Smooth muscle cell (in vitro differentiated cells): ENCODE data around the gene RPS3. TPM values are rescaled to one million over a fixed set of nuclear protein-coding genes. Genes with fewer than 3 reads are reported as not detected.

Source experiments
- DNase-seq: peaks from one replicate; lab custom pipeline; 2025; ENCODE audit not compliant: unreplicated experiment; lab: John Stamatoyannopoulos, UW
- H2AFZ ChIP-seq: fragments of 200-600 bp; sonication (generic); 2 replicates; pipeline ENCODE4 v1.6.0; 2016; ENCODE audit warnings: antibody characterized with exemption, low read depth, mild to moderate bottlenecking
- H3F3A ChIP-seq: fragments of 200-600 bp; sonication (generic); 2 replicates; pipeline ENCODE4 v1.6.0; 2017; ENCODE audit warnings: antibody characterized with exemption, low read depth
- H3K27ac ChIP-seq: fragments of 200-600 bp; sonication (generic); 2 replicates; pipeline ENCODE4 v1.5.1; 2016; ENCODE audit warnings: low read depth, mild to moderate bottlenecking
- H3K27me3 ChIP-seq: fragments of 200-600 bp; sonication (generic); 2 replicates; pipeline ENCODE4 v1.6.1; 2016; ENCODE audit warnings: low read depth, mild to moderate bottlenecking
- H3K36me3 ChIP-seq: fragments of 200-600 bp; sonication (generic); 2 replicates; pipeline ENCODE4 v1.5.1; 2016; ENCODE audit warnings: low read depth
- H3K4me1 ChIP-seq: fragments of 200-600 bp; sonication (generic); 2 replicates; pipeline ENCODE4 v1.5.1; 2016; ENCODE audit warnings: low read depth
- H3K4me2 ChIP-seq: fragments of 200-600 bp; sonication (generic); 2 replicates; pipeline ENCODE4 v1.6.0; 2016; ENCODE audit warnings: mild to moderate bottlenecking
- H3K4me3 ChIP-seq: fragments of 200-600 bp; sonication (generic); 2 replicates; pipeline ENCODE4 v1.5.1; 2016; ENCODE audit warnings: mild to moderate bottlenecking
- H3K79me2 ChIP-seq: fragments of 200-600 bp; sonication (generic); 2 replicates; pipeline ENCODE4 v1.6.0; 2016; ENCODE audit warnings: low read depth, mild to moderate bottlenecking
- H3K9ac ChIP-seq: fragments of 200-600 bp; sonication (generic); 2 replicates; pipeline ENCODE4 v1.6.0; 2016; ENCODE audit warnings: low read depth
- H3K9me3 ChIP-seq: fragments of 200-600 bp; sonication (generic); replicated peaks from 2 replicates; pipeline ENCODE4 v1.5.1; 2016; ENCODE audit warnings: low read depth
- H4K20me1 ChIP-seq: fragments of 200-600 bp; sonication (generic); 2 replicates; pipeline ENCODE4 v1.6.0; 2016; ENCODE audit warnings: low read depth
- CTCF ChIP-seq: fragments of 200-600 bp; sonication (generic); IDR thresholded peaks from 2 replicates; pipeline ENCODE4 v1.5.1; 2017; ENCODE audit warnings: borderline replicate concordance, mild to moderate bottlenecking, antibody characterized with exemption; ENCODE audit not compliant: insufficient read depth, poor library complexity, severe bottlenecking
- WGBS: methylation state at CpG from one replicate; pipeline ENCODE4 v1.1.7; 2016; ENCODE audit warnings: low lambda C conversion rate; 5-methylcytosine and 5-hydroxymethylcytosine counted together
- polyA plus RNA-seq: library from polyadenylated mRNA; unstranded; fragments of >200 nt; fragmentation: Nextera tagmentation; extraction: Ambion mirVana; gene quantifications from 2 replicates; pipeline ENCODE4 v1.2.1, GENCODE V29; 2016
- total RNA-seq: library from RNA; depleted of rRNA; stranded (reverse); fragments of >200 nt; gene quantifications from 2 replicates; pipeline ENCODE4 v1.2.3, GENCODE V29; 2014

The RPS3 gene
- total and polyA plus RNA-seq, 2 experiments from 2014 or later: 794 to 989 TPM

DNA sequence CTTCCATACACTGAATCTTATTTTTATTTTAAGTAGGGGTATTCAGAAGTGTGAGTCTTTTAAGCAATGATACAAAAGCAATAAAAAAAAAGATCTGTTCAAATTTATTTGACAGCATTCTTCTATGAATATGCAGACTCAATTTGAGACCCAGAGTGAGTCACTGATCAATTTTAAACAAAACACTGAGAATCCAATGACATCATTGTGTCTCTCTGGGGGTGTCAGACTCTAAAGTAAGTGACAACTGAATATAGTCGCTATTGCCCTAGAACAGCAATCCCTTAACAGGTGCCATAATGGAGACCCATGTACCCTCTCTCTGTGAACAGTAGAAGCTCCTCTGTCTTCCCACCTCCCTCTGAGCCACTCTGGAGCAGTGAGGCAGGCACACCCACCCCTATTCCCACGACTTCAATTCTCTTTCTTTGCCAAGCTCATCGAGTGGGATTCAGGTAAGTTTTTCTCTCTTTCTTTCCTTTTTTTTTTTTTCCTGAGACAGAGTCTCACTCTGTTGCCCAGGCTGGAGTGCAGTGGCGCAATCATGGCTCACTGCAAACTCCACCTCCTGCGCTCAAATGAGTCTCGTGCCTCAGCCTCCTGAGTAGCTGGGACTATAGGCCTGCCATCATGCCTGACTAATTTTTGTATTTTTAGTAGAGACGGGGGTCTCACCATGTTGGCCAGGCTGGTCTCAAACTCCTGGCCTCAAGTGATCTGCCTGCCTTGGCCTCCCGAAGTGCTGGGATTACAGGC, 5.1 kb upstream of the RPS3 start:
- 58% methylated on average over 8 of the region's 8 CpGs for WGBS
- Histone ChIP-seq H3K9me3 (no peaks in the 10 kb centered on the region), H3K4me2 (no peak overlapping the region), H3K36me3 (no peaks in the 10 kb centered on the region), H3K27ac (no peak overlapping the region), H3K27me3 (no peaks in the 10 kb centered on the region), H3K4me1 (no peaks in the 10 kb centered on the region), H3F3A (no peaks in the 10 kb centered on the region), H2AFZ (no peak overlapping the region), H4K20me1 (no peaks in the 10 kb centered on the region), H3K9ac (no peak overlapping the region), H3K4me3 (no peak overlapping the region), H3K79me2 (no peaks in the 10 kb centered on the region)
- no peak for DNase-seq
- no peak for TF ChIP-seq CTCF

- H3F3A ChIP-seq: peaks cover 16% of the 10 kb centered on the region
- no peak overlapping the region for H3K27ac ChIP-seq
- DNase-seq: no peak
- no peak for TF ChIP-seq CTCF
- H4K20me1 ChIP-seq: peaks cover 44% of the 10 kb centered on the region
- no peak overlapping the region for H3K4me2 ChIP-seq
- H3K4me3 ChIP-seq: no peak overlapping the region
- H3K79me2 ChIP-seq: peaks cover 46% of the 10 kb centered on the region
- H2AFZ ChIP-seq: peak overlapping the region; percentile 89
- H3K4me1 ChIP-seq: peaks cover 15% of the 10 kb centered on the region
- H3K27me3 ChIP-seq: no peaks in the 10 kb centered on the region
- no peaks in the 10 kb centered on the region for H3K36me3 ChIP-seq
- no peak overlapping the region for H3K9ac ChIP-seq
- H3K9me3 ChIP-seq: no peaks in the 10 kb centered on the region
- WGBS: 76% methylated on average over 8 of the region's 8 CpGs
These were observed 412 bp upstream of the RPS3 start for GRCh38 chr11:75398906-75399305.

- no peaks in the 10 kb centered on the region for H3K27me3 ChIP-seq
- peak overlapping the region; percentile 93 for H3K9ac ChIP-seq
- DNase-seq: no peak
- H3K27ac ChIP-seq: peak overlapping the region; percentile 86
- peak overlapping the region; percentile 94 for H3K4me2 ChIP-seq
- H3K9me3 ChIP-seq: no peaks in the 10 kb centered on the region
- peaks cover 15% of the 10 kb centered on the region for H3K4me1 ChIP-seq
- WGBS: 2% methylated on average over 11 of the region's 11 CpGs
- peaks cover 28% of the 10 kb centered on the region for H3F3A ChIP-seq
- no peak for TF ChIP-seq CTCF
- H3K4me3 ChIP-seq: peak overlapping the region; percentile 89
- peaks cover 58% of the 10 kb centered on the region for H4K20me1 ChIP-seq
- peaks cover 7% of the 10 kb centered on the region for H3K36me3 ChIP-seq
- peaks cover 60% of the 10 kb centered on the region for H3K79me2 ChIP-seq
- no peak overlapping the region for H2AFZ ChIP-seq
These were observed 988 bp downstream of the RPS3 start for GRCh38 chr11:75400146-75400865.
